Forelimb muscle (tissue), 1 donor: ENCODE data around the gene OTOG. TPM values are rescaled to one million over a fixed set of nuclear protein-coding genes. Genes with fewer than 3 reads are reported as not detected.
"Not testable (repeated sequence)": the region's sequence is repeated elsewhere in the genome, so short reads cannot be mapped to it uniquely, and the experiment has no call there.

Source experiments
- DNase-seq: peaks from one replicate; pipeline ENCODE4 v3.0.0-alpha.2; 2013; ENCODE audit warnings: low read depth
- polyA plus RNA-seq: library from polyadenylated mRNA; unstranded; fragments of 120-200 nt; gene quantifications from one replicate; pipeline ENCODE4 v1.2.1, GENCODE V29; 2013; ENCODE audit not compliant: insufficient read length

The OTOG gene
- polyA plus RNA-seq, 1 donor, result 0.04 TPM

- no peak for DNase-seq
Observed at GRCh38 chr11:17603056-17603825, 56.2 kb downstream of the OTOG start.

- no peak for DNase-seq
Observed at GRCh38 chr11:17604201-17604914, 57.3 kb downstream of the OTOG start.

GRCh38 chr11:17604915-17605233, 57.8 kb downstream of the OTOG start:
- DNase-seq, result no peak

GRCh38 chr11:17605651-17606122, 58.6 kb downstream of the OTOG start:
- DNase-seq, result no peak

- DNase-seq, result no peak
Observed at GRCh38 chr11:17606233-17607082, 59.4 kb downstream of the OTOG start.

- DNase-seq, result no peak
Observed at GRCh38 chr11:17607083-17607429, 60.0 kb downstream of the OTOG start.

- no peak for DNase-seq
Observed at GRCh38 chr11:17607591-17608570, 60.8 kb downstream of the OTOG start.

GRCh38 chr11:17608821-17609220, 61.8 kb downstream of the OTOG start:
- DNase-seq, result no peak

- no peak for DNase-seq
Observed at GRCh38 chr11:17609291-17610084, 62.4 kb downstream of the OTOG start.

- no peak for DNase-seq
Observed at GRCh38 chr11:17610085-17610894, 63.2 kb downstream of the OTOG start.

GRCh38 chr11:17611049-17611448, 64.0 kb downstream of the OTOG start:
- no peak for DNase-seq

- DNase-seq, result no peak
Observed at GRCh38 chr11:17611503-17612220, 64.6 kb downstream of the OTOG start.

GRCh38 chr11:17612221-17613188, 65.4 kb downstream of the OTOG start:
- no peak for DNase-seq

GRCh38 chr11:17613428-17613962, 66.4 kb downstream of the OTOG start:
- DNase-seq, result no peak

- DNase-seq, result no peak
Observed at GRCh38 chr11:17613983-17614382, 66.9 kb downstream of the OTOG start.

GRCh38 chr11:17622711-17623110, 75.7 kb downstream of the OTOG start:
- not testable (repeated sequence) for DNase-seq

- DNase-seq, result no peak
Observed at GRCh38 chr11:17629113-17629512, 82.1 kb downstream of the OTOG start.
